Fibroblast of skin of abdomen (primary cell): Measurements from ENCODE around the gene GNLY.

ENCODE experiments used
- DNase-seq: peaks from one replicate; pipeline ENCODE4 v3.0.0-alpha.2; 2013

GNLY gene

DNA sequence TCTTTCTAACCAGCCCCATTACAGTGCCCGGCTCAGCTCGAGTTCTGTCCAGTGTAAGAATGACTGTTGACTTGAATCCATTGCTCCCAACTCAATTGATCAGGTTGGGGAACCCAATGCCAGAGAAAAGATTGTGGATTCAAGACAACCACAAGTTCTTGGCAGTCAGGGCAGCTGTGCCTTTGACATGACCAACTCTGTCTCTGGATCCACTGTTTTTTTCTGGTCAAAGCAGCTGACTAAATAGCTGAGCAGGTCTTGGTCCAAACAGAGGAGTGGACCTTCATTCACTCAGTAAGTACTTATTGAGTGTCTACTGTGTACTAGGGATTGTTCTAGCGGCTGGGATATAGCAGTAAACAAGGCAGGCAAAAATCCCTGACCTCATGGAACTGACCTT lies 53.3 kb downstream of the GNLY start:
- DNase-seq: no peak

DNA sequence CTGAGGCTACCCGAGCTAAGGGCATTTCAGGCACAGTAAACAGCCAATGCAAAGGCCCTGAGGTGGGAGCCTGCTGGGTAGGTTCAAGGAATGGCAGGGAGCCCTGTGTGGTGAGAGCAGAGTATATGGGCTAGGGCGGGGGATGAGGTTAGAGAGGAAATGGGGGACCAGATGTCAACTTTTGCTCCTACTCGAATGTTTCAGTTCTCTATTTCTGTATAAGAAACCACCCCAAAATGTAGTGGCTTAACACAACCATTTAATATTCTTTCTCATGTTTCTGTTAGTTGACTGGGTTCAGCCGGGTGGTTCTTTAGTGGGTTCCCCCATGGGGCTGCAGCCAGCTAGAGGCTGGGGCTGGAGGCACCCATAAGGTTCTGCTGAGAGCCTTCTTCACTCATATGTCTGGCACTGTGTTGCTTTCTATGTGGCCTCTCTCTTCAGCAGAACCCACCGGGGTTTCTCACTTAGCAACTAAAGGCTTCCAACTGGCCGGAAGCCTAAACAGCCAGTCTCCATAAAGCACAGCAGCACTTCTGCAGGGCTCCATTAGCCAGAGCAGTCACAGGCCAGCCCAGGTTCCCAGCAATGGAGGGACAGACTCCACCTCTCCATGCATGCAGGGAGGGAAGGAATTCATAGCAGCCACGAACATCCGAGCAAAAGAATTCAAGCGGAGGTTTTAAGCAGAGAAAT lies 54.0 kb downstream of the GNLY start:
- no peak for DNase-seq
